Liver (tissue), 3 donors: Measurements from ENCODE around the gene POLR3C.

Experiments
- ATF3 ChIP-seq: IDR thresholded peaks from 2 replicates; pipeline ENCODE4 v1.6.1; 2016; ENCODE audit warnings: antibody characterized with exemption
- EGR1 ChIP-seq, 2 donors: IDR thresholded peaks; 2 replicates each; pipeline ENCODE4 v1.6.1; 2016 to 2018; ENCODE audit warnings: antibody characterized with exemption in 2 of 2, low read depth in 2 of 2
- GABPA ChIP-seq, 2 donors: IDR thresholded peaks in 1 of 2; conservative IDR thresholded peaks in 1 of 2; 2 replicates each; pipeline ENCODE4 v1.6.1; 2016; ENCODE audit warnings: antibody characterized with exemption in 2 of 2, mild to moderate bottlenecking in 1 of 2, moderate library complexity in 1 of 2
- RAD21 ChIP-seq, 2 donors: IDR thresholded peaks; 2 replicates each; pipeline ENCODE4 v1.6.1; 2016; ENCODE audit warnings: antibody characterized with exemption in 2 of 2, mild to moderate bottlenecking in 2 of 2
- REST ChIP-seq: IDR thresholded peaks from 2 replicates; pipeline ENCODE4 v1.6.1; 2016; ENCODE audit warnings: antibody characterized with exemption, mild to moderate bottlenecking
- SP1 ChIP-seq: IDR thresholded peaks from 2 replicates; pipeline ENCODE4 v1.6.1; 2018; ENCODE audit warnings: antibody characterized with exemption, mild to moderate bottlenecking
- TF ChIP-seq, protein P1 (sequence below): fragments of 150-350 bp; IDR thresholded peaks from 2 replicates; pipeline ENCODE4 v1.5.1; 2017; ENCODE audit warnings: improper control_type of control experiment, low read depth, low read length; ENCODE audit not compliant: missing input control
- TF ChIP-seq, protein P2 (sequence below): IDR thresholded peaks from 2 replicates; pipeline ENCODE4 v1.6.1; 2016; ENCODE audit warnings: antibody characterized with exemption
- donor health status: healthy.
- donor health status: healthy.

DNA sequence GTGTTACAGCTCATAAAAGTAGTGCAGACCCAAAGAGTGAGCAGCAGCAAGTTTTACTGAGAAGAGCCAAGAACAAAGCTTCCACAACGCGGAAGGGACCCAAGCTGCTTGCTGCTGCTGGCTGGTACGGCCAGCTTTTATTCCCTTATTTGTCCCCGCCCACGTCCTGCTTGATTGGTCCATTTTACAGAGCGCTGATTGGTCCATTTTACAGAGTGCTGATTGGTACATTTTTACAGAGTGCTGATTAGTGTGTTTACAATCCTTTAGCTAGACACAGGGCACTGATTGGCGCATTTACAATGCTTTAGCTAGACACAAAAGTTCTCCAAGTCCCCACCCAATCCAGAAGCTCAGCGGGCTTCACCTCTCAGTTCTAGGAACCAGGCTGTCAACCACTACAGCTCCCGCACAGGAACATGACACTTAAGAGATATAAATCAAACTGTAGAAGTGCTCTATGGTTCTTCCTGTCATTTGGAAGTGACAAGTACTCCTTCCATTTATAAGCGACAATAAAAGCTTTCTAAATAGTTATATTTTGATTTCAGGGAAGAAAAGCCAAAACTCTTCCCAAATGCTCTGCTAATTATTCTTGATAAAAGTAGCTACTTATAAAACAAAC is 28.6 kb upstream of the POLR3C start:
- TF ChIP-seq, protein P1, sequence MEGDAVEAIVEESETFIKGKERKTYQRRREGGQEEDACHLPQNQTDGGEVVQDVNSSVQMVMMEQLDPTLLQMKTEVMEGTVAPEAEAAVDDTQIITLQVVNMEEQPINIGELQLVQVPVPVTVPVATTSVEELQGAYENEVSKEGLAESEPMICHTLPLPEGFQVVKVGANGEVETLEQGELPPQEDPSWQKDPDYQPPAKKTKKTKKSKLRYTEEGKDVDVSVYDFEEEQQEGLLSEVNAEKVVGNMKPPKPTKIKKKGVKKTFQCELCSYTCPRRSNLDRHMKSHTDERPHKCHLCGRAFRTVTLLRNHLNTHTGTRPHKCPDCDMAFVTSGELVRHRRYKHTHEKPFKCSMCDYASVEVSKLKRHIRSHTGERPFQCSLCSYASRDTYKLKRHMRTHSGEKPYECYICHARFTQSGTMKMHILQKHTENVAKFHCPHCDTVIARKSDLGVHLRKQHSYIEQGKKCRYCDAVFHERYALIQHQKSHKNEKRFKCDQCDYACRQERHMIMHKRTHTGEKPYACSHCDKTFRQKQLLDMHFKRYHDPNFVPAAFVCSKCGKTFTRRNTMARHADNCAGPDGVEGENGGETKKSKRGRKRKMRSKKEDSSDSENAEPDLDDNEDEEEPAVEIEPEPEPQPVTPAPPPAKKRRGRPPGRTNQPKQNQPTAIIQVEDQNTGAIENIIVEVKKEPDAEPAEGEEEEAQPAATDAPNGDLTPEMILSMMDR = no peak
- no peak for TF ChIP-seq REST
- no peak for TF ChIP-seq SP1
- TF ChIP-seq GABPA (IDR thresholded peaks at IDR 0.05 in 1 of 2, conservative IDR thresholded peaks at IDR 0.05 in 1 of 2) = no peak
- TF ChIP-seq, protein P2, sequence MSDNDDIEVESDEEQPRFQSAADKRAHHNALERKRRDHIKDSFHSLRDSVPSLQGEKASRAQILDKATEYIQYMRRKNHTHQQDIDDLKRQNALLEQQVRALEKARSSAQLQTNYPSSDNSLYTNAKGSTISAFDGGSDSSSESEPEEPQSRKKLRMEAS = no peak
- TF ChIP-seq RAD21 (IDR thresholded peaks at IDR 0.05) = no peak
- no peak for TF ChIP-seq EGR1 (IDR thresholded peaks at IDR 0.05; ENCODE audit: low read depth in 2 of 2)
- TF ChIP-seq ATF3 = no peak
